HG03108 (cell line): ENCODE results near the gene IL21.
A peak's percentile ranks its signal among the peaks of the same experiment; 100 is the strongest.

ENCODE experiments used
- ATAC-seq: cut with Tn5 transposase; IDR thresholded peaks from one replicate; pipeline ENCODE4 v1.9.1; 2021; ENCODE audit warnings: moderate library complexity; ENCODE audit not compliant: unreplicated experiment

Gene IL21

DNA sequence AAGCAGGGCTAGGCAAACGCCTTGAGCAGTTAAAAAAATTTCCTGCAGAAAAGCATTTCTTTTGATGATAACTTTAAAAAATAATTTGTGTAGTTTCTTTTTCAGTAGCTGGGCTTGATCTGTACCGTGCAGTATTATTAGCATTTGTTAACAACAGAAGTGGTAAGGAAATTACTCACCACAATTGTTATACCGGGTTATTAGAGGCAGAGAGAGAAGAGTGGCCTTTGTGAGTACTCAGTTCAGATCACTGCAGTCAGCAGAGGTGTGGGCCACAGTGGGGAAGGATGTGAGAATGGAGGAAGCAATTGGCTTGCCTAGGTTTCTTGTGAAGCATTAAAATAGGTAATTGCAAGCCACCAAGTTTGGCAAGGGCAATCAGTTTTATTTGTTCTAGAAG, 14.3 kb upstream of the IL21 start:
- ATAC-seq: no peak

DNA sequence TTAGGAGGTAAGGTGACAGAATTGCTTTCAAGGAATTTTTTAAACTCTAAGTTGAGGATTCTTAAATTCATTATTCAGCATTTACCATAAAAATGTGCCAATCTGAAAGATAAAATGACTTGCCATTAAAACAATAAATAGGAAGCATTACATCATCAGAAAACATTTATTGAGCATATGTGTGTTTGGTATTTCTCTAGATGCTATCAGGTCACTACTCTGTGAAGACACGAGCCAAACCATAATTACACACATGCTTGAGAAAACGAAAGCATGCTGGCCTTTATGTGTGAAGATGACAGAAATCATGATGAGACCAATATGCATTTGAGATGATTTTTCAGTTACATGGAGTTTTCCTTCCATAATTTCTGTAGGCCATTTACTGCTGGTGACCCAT, 12.3 kb upstream of the IL21 start:
- ATAC-seq: no peak

DNA sequence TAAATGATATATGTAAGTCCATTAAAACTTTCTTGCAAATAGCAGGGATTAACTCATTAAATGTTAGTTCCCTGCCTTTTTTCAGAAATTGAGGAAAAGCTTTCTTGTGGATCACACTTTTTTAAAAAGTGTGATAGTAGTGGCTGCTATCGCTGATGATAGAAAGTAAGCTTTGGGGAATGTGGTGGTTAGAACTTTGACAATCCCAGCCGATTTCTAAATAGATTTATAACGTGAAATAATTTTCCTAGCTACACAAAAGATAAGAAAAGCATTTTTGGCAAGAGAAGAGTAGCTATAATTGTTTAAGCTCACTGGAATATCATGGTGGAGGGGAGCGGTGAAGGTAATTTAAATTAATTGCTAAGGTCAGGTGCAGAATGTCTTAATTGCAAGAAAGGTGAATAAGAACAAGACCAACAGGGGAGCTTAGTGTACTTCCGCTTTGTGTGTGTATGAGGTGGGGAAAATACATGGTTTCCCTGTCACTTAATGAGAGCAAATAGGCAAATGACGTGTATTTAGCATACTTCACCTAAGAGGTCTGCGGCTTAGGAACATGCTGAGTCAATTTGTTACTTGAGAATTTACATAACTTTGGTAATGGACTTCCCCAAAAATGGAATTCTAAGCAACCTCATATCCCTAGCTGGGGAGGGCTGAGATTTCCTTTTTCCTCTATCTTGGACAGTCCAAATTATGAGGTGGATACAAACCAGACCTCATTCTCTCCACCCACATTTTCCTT, 11.7 kb upstream of the IL21 start:
- no peak for ATAC-seq

DNA sequence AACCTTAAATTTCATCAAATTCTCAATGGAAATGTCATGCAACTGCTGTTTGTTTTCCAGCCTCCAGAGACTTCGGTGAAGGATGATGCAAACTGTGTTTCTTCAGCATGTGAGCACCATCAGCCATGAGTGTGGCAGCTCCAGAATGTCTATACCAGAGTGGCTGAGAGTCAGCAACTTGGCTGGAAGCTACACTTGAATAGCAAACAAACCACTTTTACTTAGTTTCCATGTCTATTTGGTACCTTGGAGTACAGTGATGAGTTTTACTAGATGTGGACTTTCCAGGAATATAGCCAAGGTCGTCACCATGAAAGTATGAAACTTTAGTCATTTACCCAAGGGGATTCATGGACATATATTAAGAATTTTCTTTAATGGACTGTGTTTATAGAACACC, 4.3 kb upstream of the IL21 start:
- no peak for ATAC-seq

DNA sequence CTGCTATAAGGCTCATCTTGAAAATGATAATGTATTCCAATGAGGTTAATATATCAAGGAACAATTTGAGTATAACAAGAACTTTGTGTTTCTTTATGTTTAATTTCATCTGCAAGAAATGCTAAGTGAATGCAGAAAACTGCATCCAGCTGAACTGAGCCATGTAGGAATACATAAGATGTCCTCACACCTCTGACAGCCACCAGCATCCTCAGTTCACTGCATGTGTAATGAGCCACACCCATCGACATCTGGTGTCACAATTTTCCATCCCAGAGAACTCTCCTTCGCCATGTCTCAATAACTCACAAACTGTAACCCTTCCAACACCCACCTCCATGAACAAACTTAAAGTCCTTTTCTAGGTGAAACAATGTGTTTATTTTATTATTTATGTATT, 3.3 kb upstream of the IL21 start:
- no peak for ATAC-seq

DNA sequence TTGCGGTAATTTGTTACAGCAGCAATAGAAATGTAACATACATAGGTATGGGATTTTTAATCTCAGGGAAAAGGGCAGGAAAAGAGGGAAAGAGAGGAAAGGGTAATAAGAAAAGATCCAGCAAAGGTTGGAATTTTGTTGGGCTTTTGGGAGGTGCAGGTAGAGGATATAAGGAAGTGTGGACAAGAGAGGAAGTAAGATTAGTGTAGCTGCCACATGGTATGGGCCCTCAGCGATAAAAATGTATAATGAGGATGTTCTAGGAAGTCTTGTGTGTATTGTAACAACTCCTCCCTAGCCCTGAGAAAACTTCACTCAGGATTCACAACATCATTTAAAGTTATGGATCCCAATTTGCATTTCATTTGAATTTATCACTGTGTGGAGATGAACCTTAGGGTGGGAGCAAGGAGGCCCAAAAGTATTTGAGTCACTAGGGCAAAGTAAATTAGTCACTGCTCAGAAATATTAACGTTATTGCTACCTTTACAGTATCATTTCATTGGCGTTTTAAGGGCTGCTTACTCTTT, 2.8 kb upstream of the IL21 start:
- ATAC-seq: no peak

DNA sequence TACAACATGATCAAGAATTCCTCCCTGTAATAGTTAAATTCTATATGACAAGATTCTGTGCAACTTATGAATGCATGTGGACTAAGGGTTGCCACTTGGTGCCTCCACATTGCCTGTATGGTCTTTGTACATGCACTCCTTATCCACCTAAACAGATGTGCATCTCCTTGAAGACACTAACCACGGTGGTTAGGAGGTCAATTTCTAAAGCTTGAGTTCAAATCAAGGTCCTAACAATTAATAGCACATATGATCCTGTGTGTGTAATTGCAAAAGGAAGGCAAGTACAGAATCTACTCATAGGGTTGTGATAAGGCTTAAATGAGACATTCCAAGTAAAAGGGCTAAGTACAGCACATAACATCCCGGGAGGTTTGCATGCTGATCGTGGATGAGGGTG, 1.5 kb upstream of the IL21 start:
- no peak for ATAC-seq

DNA sequence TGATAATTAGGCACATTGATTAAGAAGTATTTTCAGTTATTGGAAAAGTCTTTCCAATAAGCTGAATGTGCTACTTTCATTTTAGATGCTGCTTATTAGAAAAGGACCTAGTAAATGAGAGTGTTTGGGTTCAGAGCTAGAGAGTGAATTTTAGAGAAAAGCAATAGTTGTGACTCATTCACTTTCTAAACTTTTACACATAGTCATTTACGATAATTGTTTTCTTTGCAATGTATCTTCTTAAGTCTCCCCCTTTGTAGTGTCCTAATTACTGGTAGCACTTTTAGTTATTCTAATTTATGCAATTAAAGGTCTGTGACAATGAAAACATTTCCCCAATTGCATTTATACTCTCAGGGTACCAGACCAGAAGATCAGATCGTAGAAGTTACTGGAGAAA, 1.3 kb downstream of the IL21 start:
- ATAC-seq: no peak

DNA sequence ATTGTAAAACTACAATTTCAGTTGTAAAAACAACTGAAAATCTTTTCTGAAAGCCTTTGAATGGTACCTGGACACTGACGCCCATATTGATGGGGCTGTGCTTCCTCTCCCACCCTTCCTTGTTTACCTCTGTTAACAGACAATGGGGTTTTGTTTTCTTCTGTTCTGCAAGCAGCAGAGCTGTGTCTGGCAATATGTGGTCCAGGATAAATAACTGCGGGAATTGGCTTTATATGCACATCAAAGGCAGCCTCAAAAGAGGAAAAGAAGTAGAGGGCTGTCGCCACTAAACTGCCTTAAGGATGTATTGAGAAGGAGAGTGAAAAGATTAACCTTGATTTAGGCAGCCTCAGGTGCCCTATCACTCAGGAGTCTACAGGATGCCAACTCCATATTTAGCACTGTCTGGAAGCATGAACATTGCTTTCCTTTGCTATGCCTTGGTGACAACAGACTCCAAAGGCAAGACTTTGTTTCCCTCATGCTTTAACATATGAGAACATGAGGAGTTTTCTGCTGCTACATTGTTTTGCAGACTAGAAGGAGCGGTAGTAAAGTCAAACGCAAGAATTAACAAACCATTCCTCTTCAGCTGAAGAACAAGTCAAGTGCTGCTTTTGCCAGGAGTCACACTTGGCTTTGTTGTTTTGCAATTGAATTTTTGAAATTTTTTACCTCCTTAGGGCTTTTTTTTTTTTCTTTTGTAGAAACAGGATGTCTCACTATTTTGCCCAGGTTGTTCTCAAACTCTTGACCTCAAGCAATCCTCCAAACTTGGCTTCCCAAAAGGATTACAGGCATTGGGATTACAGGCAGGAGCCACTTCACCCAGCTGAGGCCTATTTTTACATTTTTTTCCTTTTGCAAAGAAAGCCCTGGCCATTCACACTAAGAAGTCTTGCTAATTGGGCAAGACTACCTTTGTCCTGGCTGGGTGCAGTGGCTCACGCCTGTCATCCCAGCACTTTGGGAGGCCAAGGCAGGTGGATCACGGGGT, 3.0 kb downstream of the IL21 start:
- no peak for ATAC-seq

DNA sequence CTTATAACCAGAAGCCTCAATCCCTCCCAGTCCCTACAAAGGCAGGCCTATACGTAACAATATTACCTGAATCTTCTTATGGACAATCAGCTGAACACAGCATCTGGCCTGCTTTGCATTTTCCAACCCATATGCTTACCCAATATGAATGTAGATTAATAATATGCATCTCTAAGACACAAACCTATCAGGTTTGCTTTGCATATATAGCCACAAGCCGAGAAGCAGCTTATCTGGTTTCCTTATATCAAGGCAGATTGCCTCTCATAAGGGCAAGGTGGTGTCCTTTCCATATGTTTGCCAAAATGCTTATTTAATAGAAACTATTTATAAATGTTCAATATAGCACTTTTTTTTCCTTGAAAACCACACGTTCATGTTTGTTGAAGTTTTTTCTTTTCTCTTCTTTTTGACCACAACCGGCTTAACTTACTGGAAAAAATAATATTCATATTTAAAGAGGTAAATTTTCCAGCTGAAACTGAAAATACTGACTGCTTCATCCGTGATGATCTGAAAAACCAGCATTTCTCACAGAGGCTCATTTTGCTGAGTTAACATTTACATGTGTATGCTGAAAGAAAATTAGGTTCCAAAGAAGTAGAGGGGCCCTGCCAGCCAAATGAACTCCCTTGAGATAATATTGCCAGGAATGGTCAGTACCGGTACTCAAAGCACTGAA, 3.8 kb downstream of the IL21 start:
- no peak for ATAC-seq

DNA sequence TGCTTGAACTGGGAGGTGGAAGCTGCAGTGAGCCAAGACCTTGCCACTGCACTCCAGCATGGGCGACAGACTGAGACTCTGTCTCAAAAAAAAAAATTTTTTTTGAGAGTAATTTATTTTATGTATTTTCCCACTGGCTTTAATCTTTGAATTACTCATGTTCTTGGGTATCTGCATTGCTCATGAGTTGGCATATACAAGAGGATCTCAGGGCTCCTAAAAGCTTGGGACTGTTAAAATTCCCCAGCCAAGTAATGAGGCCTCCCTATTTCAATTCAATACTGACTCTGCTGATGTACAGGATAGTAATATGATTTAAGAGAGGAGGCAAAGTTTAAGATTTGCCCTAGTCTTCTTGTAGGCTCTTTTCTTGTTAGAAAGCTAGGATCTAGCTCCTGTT, 6.2 kb downstream of the IL21 start:
- no peak for ATAC-seq

DNA sequence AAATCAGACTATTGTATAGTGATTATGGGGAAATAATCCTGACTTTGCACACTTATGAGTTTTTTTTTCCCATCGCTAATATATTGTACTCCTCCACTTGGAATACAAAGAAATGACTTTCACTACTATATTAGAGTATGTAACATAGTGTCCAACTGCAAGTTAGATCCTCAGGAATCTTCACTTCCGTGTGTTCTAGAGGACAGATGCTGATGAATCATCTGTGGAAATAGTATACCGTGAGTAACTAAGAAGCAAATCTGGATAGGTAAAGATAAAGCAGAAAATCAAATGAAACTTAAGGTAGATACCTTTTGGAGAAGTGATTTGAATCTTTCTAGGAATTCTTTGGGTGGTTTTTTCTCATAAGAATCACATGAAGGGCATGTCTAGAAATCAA, 8.3 kb downstream of the IL21 start:
- ATAC-seq: no peak

DNA sequence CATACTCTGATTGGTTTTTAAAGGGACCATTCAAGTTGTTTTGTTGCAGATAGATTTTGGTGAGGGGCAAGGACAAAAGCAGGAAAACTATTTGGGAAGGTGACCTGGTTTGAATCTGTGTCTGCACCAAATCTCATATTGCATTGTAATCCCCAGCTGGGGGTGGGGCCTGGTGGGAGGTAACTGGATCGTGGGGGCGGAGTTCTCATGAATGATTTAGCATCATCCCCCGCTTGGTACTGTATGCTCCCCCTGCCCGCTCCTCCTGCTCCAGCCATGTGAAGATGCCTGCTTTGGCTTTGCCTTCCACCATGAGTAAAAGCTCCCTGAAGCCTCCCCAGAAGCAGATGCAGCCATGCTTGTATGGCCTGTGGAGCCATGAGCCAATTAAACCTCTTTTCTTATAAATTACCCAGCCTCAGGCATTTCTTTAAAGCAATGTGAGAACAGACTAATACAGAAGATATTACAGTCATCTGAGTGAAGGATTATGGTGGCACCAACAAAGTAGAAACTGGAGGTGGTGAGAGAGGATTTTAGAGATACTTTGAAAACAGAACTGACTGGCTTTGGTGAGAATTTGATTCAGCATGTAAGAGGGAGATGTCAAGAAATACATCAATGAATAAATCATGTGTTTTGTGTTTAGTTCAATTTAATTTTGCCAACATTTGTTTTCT, 14.4 kb downstream of the IL21 start:
- ATAC-seq: no peak

DNA sequence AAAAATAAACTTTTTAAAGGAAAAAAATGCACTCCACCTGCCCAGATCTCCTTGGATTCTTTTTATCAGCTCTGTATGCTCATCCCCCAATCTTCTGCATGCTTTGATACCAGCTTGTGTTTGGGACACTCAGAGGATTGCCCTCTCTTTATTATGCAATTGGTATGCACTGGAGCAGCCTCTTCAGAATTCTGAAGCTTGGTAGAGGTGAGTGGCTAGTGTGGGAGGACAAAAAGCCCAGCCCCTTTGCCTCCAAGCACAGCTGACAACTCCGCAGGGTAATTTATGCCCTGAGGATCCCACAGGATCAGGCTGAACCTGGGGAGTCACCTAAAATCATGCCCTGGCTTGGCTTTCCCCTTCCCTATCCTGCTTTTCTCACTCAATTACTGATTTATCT, 16.7 kb downstream of the IL21 start:
- no peak for ATAC-seq

DNA sequence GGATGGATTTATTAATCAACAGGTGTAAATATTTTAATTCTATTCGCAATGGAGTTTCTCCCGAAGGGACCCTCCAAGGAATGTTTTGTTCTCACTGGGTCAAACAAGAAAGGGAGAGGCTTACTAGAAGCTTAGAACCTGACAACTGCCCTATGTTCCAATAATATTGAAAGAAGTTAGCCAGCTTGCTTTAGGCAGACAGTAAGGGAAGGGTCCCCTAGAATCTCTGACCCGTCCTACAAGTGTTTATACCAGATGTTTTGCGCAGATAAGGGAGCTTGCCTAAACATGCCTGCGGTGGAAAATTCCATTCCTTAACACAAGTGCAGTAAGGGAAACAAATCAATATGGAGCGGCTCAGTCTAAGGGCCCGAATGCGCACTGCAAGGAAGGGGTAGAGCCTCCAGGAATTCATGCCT, 17.7 kb downstream of the IL21 start:
- ATAC-seq: no peak

DNA sequence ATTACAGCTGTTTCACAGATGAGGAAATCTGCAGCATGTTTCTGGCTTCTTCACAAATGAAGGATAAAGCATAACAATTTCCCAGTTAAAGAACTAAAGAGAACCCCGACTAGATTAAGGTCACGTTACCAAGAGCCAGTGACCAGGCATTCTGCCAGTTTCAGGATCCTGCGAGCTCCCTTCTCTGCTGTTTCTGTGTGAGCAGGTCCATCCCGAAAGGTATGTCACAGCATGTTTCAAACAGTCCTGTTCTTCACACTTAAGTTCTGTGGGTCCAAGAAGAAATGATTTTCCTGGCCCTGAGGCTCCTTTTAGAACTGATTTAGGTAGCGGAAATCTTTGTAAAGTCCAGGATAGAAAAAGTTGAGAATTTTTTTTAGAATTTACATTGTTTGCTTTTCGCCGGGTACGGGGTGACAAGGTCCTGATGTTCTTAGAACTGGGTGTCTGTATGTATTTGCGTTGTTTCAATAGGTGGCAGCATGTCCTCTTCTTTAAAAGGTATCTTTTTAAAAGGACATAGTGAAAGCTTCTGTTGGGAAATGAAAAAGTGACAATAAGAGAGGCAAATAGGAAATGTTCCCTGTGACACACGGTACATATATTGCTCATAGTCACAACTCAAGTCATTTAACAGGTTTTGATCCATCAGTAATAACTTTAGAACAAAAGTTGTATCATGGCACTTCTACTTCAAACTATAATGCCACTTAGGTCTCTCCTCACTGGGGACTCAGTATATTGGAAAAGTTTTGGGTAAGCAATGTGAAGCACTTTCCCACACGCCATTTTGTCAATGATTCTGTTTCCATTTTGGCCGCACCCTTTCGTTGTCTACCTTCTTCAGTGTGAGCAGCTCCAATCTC, 18.4 kb downstream of the IL21 start:
- ATAC-seq: no peak

DNA sequence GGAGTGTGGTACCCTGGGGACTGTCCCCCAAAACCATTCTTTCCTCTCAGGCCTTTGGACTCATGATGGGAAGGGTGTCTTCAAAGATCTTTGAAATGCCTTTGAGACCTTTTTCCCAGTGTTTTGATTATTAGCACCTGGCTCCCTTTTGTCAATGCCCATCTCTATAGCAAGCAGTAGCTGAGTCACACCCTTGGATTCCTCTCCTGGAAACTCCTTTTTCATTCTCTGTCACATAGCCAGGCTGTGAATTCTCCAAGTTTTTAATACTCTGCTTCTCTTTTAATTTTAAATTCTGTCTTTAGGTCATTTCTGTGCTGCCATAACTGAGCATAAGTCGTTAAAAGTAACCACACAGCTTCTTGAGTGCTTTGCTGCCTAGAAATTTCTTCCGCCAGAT, 29.7 kb downstream of the IL21 start:
- no peak for ATAC-seq

DNA sequence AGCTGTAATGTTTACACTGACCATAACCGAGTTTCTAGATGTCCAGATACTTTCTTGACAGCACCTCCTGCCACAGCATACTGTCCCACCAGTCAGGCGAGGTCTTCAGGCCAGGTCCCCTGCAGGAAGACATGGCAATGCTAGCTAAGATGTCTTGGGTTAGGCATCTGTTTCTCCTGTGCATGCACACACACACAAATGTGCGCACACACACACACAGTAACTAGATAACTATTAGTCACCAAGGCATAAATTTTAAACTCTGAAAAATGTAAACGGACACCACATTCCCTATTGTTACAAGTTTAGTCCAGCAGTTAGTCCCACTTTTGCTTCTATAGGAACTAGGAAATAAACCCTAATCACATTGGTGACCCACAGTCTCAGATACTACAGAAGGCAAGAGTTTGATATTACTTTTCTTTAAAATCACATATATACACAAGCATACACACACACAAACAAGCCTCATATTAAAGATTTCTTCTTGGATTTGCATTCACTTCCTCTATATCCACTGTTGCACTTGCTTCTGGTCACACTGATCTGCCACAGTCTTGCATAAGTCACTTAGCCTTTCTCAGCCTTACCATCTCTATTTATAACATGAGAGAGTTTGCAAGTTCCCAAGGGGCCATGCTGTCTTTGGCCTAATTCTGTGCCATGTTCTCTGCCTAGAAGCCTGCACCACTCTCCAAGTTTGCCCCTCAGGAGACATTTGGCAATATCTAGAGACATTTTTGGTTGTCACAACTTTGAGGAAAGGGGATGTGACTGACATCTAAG, 32.2 kb downstream of the IL21 start:
- no peak for ATAC-seq

DNA sequence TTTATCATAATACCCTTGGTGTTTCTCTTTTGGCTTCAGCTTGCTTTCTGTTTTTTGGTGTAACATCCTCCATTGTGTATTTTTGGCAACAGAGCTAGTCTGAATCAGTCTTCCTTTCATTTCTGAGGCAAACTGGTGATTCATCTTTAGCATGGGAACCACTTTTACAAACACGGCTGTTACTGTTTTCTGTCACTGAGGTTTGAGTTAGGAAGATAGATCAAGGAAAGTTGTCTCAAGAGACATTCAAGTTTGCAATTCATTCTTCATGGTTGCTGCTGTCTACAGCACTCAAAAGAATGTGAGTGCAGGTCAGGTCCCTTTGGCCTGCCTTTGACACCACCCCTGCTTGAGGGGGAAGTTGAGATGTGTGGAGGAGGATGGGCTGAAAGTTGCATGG, 36.3 kb downstream of the IL21 start:
- ATAC-seq: peak; percentile 75
